Vagina (tissue), 2 donors: Measurements from ENCODE around the gene MOCS1. TPM values are rescaled to one million over a fixed set of nuclear protein-coding genes. Genes with fewer than 3 reads are reported as not detected.
A peak's percentile ranks its signal among the peaks of the same experiment; 100 is the strongest.

Experiments used
- DNase-seq, 2 donors: peaks; one replicate each; pipeline ENCODE4 v3.0.0-alpha.2; 2017; ENCODE audit errors: extremely low spot score in 2 of 2
- H3K27ac ChIP-seq: fragments of 200-600 bp; sonication (generic); one replicate; pipeline ENCODE4 v1.5.1; 2019
- H3K27me3 ChIP-seq: fragments of 200-600 bp; sonication (generic); one replicate; pipeline ENCODE4 v1.5.1; 2019
- H3K36me3 ChIP-seq, 2 donors: fragments of 200-600 bp; sonication (generic); one replicate each; pipeline ENCODE4 v1.5.1; 2017 to 2019
- H3K4me1 ChIP-seq: fragments of 200-600 bp; sonication (generic); one replicate; pipeline ENCODE4 v1.5.1; 2019
- H3K4me3 ChIP-seq, 2 donors: fragments of 200-600 bp; sonication (generic); 1 replicate in 1 of 2; 2 replicates in 1 of 2; pipeline ENCODE4 v1.5.1; 2016 to 2019
- H3K9me3 ChIP-seq: fragments of 200-600 bp; sonication (generic); one replicate; pipeline ENCODE4 v1.5.1; 2019
- POLR2A ChIP-seq, 2 donors: fragments of 450-650 bp; IDR thresholded peaks; one replicate each; pipeline ENCODE4 v1.6.1; 2017; ENCODE audit warnings: antibody characterized with exemption in 2 of 2, mild to moderate bottlenecking in 2 of 2, moderate library complexity in 2 of 2
- POLR2AphosphoS5 ChIP-seq, 2 donors: sonication (generic); formaldehyde crosslinking; IDR thresholded peaks; one replicate each; pipeline ENCODE4 v1.9.0; 2017; ENCODE audit warnings: antibody characterized with exemption in 2 of 2, mild to moderate bottlenecking in 2 of 2, low read depth in 1 of 2; ENCODE audit not compliant: insufficient read depth in 1 of 2
- intact Hi-C: fragments of 100-400 bp; cut with DNase I; formaldehyde crosslinking; loops from one replicate; pipeline ENCODE4 v1.15.1; 2023
- total RNA-seq: library from RNA; depleted of rRNA; stranded (reverse); fragments of >200 nt; gene quantifications from one replicate; pipeline ENCODE4 v1.2.3, GENCODE V29; 2016
- TF ChIP-seq, protein P1 (sequence below), 3 experiments: fragments of 450-650 bp in 2 of 3; fragments of 200-600 bp in 1 of 3; sonication (generic) in 1 of 3; IDR thresholded peaks; one replicate each; pipeline ENCODE4 v1.5.1; 2017 to 2019; ENCODE audit warnings: antibody characterized with exemption in 3 of 3, mild to moderate bottlenecking in 2 of 3, moderate library complexity in 2 of 3

Gene MOCS1
- total RNA-seq, 1 donor from 2014 or later: 14.7 TPM

DNA sequence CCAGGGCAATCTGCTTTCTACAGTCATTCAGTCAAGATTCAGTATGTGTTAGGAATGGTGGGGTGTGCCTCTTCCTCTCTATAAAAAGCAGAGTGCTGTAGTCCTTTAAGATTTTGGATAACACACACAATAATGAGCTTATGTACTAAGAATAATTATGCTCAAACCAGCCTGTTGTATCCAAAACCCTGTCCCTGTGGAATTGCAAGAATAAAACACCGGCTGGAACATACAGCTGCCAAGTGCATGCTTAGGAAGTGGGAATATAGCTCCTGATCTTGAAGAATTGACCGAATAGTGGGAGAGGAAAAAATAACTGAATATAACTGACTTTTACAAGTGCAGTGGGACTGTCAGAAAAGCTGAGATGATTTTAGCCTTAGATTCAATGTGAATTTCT, 979 bp upstream of the MOCS1 start:
- Histone ChIP-seq H3K4me3 (no peak overlapping the region), H3K27ac (no peak overlapping the region), H3K27me3 (no peaks in the 10 kb centered on the region), H3K9me3 (no peaks in the 10 kb centered on the region), H3K4me1 (peaks cover 34% of the 10 kb centered on the region), H3K36me3 (no peaks in the 10 kb centered on the region)
- TF ChIP-seq POLR2A (IDR thresholded peaks at IDR 0.05) (no peak), POLR2AphosphoS5 (IDR thresholded peaks at IDR 0.05; ENCODE audit: insufficient read depth in 1 of 2, low read depth in 1 of 2) (no peak)
- TF ChIP-seq, protein P1, sequence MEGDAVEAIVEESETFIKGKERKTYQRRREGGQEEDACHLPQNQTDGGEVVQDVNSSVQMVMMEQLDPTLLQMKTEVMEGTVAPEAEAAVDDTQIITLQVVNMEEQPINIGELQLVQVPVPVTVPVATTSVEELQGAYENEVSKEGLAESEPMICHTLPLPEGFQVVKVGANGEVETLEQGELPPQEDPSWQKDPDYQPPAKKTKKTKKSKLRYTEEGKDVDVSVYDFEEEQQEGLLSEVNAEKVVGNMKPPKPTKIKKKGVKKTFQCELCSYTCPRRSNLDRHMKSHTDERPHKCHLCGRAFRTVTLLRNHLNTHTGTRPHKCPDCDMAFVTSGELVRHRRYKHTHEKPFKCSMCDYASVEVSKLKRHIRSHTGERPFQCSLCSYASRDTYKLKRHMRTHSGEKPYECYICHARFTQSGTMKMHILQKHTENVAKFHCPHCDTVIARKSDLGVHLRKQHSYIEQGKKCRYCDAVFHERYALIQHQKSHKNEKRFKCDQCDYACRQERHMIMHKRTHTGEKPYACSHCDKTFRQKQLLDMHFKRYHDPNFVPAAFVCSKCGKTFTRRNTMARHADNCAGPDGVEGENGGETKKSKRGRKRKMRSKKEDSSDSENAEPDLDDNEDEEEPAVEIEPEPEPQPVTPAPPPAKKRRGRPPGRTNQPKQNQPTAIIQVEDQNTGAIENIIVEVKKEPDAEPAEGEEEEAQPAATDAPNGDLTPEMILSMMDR (IDR thresholded peaks at IDR 0.05): no peak
- no peak for DNase-seq
- intact Hi-C loops: no loop called here

DNA sequence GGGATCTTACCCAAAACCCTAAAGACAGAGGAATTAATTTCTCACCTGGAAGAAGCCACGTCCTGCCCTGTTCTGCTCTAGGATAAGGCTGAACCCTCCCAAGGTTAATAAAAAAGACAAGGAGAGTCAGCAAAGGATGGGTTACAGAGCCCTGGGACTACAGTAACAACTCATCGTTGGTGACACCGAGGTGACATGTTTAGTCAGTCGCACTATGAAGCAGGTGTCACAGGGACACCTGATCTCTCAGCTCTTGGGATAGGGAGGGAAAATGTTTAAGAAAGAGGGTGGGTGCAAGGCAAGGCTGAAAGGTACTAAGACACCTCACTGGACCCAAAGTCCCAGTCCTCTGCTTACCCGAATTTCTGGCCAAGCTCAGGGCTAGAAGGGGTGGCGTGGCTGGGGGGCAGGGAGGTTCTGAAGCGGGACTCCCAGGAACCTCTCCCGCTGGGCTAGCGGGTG, 562 bp downstream of the MOCS1 start:
- Histone ChIP-seq H3K9me3 (no peaks in the 10 kb centered on the region), H3K27ac (peak overlapping the region; percentile 86), H3K36me3 (no peaks in the 10 kb centered on the region), H3K4me3 (peak overlapping the region; percentile 69 to 73), H3K27me3 (no peaks in the 10 kb centered on the region), H3K4me1 (peaks cover 39% of the 10 kb centered on the region)
- intact Hi-C loops: no loop called here
- no peak for DNase-seq
- TF ChIP-seq, protein P1 (IDR thresholded peaks at IDR 0.05): no peak
- TF ChIP-seq POLR2AphosphoS5 (IDR thresholded peaks at IDR 0.05; ENCODE audit: insufficient read depth in 1 of 2, low read depth in 1 of 2) (no peak), POLR2A (IDR thresholded peaks at IDR 0.05) (no peak)

DNA sequence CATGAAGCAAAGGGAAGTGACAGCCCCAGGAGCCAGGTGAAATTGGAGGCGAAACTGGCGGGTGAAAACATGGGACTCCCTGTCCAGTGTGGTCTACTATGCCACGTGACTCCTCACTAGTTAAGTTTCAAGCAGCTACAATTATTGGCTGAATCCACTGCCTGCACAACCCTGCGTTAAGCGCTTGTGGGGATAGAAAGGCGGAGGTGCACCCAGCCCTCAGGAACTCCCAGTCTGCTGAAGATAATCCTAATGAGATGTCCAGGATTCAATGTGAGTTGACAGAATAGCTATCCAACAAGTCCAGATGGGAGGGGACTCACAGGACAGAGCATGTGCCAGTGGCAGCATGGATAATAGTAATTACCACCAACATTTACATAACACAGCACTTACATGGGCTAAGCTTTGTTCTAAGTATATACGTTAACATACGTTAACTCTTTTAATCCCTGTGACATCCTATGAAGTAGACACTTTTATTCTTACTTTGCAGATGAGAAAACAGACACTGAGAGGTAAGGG, 1.8 kb downstream of the MOCS1 start:
- DNase-seq: peak in 1 of 2 donors; percentile 46
- H3K4me3 ChIP-seq: peak overlapping the region in 1 of 2 donors; percentile 69

DNA sequence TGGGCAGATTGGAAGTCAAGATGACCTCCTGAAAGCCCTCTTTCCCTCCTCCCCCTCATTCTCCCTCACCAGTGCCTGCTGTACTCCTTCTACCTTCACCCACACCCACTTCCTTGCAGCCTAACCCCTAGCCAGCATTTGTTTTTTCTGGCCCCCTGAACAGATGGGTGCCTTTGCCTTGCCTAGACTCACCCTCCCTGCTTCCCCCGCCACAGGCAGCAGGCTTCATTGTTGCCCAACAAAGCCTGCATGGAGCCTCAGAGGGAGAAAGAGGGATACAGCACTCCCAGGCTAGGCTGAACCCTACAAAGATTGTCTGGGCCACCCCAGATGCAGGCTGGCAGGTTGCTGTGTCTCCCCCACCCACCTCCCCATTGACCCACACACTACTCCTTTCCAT, 2.7 kb downstream of the MOCS1 start:
- Histone ChIP-seq H3K27ac (peak overlapping the region; percentile 23), H3K4me3 (no peak overlapping the region), H3K4me1 (peaks cover 39% of the 10 kb centered on the region), H3K36me3 (no peaks in the 10 kb centered on the region), H3K9me3 (no peaks in the 10 kb centered on the region), H3K27me3 (no peaks in the 10 kb centered on the region)
- TF ChIP-seq, protein P1 (IDR thresholded peaks at IDR 0.05): no peak
- no peak for TF ChIP-seq POLR2AphosphoS5 (IDR thresholded peaks at IDR 0.05; ENCODE audit: insufficient read depth in 1 of 2, low read depth in 1 of 2)
- no peak for TF ChIP-seq POLR2A (IDR thresholded peaks at IDR 0.05)
- intact Hi-C loops: no loop called here
- no peak for DNase-seq

More for the DNA sequence above, 1.8 kb downstream of the MOCS1 start:
- Histone ChIP-seq H3K9me3 (no peaks in the 10 kb centered on the region), H3K4me1 (peaks cover 39% of the 10 kb centered on the region), H3K36me3 (no peaks in the 10 kb centered on the region), H3K27ac (peak overlapping the region; percentile 23), H3K27me3 (no peaks in the 10 kb centered on the region)
- TF ChIP-seq POLR2A (IDR thresholded peaks at IDR 0.05): no peak
- TF ChIP-seq POLR2AphosphoS5 (IDR thresholded peaks at IDR 0.05; ENCODE audit: insufficient read depth in 1 of 2, low read depth in 1 of 2): no peak
- TF ChIP-seq, protein P1 (IDR thresholded peaks at IDR 0.05): no peak
- intact Hi-C loops: no loop called here

DNA sequence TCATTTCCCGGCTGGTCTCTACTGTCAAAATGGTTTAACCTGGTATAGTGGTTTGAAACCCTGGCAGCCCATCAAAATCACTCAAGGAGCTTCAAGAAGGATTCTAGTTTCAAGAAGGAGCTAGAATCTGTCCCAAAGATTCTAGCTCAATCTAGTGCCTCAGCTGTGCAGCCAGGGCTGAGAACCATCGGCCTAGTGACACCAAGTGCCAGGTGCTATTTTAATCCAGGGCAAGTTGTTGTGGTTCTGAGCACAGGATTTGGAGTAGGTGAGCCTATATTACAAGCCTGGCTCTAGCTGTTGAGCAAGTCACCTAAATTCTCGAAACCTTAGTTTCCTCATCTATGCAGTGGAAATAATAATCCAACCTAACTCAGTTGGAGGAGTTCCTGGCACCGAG, 3.7 kb downstream of the MOCS1 start:
- Histone ChIP-seq H3K4me1 (peaks cover 39% of the 10 kb centered on the region), H3K27ac (peak overlapping the region; percentile 45), H3K27me3 (no peaks in the 10 kb centered on the region), H3K4me3 (no peak overlapping the region), H3K9me3 (no peaks in the 10 kb centered on the region), H3K36me3 (no peaks in the 10 kb centered on the region)
- intact Hi-C loops: no loop called here
- TF ChIP-seq, protein P1 (IDR thresholded peaks at IDR 0.05): no peak
- TF ChIP-seq POLR2A (IDR thresholded peaks at IDR 0.05) (no peak), POLR2AphosphoS5 (IDR thresholded peaks at IDR 0.05; ENCODE audit: insufficient read depth in 1 of 2, low read depth in 1 of 2) (no peak)
- DNase-seq: no peak
